ENCODE measurements around the gene RPS15. TPM values are rescaled to one million over a fixed set of nuclear protein-coding genes. Genes with fewer than 3 reads are reported as not detected.

Gene RPS15
- total and polyA plus RNA-seq, 2 of the 13 experiments (the other 11 are each of a cell fraction or from before 2014, with no cell fraction given) = 695 to 1,411 TPM

DNA sequence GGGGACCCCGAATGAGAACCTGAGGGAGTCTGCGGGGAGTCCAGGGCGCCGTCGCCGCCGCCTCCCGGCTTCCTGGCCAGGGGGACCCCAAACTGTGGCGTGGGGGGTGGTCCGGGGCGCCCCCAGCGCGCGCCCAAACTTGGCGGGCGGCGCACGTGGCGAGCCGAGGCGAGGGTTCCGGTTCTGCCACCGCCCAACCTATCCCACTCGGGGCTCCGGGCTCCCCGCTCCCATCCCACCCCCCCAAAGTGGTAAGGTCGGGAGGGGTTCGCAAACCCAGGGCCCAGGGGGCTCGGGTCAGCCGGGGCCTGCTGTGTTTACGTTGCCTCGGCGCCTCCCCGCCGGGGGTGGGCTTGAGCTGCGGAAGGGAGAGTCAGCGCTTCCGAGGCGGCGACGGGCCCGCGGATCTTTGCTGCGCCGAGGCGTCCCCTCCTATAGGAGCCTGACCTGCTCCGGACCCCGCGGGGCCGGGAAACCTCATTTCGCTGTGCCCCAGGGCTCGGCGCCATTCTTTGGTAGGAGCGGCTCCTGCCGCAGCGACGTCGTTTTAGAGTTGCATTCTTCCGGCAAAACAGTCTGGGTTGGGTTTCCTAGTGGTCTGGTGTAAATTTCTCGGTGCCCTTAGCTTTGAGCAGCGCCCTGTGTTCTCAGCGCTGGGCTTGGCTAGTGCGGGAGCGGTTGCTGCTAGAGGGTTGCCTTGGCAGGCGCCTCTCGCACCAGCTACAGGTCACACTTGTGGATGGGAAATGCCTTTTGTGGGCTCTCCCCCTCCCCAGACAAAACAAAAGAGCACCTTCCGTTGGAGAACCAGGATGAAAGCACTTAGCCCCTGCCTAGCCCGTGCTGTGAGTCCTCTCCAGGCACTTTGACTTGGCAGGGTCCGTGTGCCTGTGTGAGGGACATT is 29.6 kb upstream of the RPS15 start:
- in situ Hi-C loops (cut with HindIII; ENCODE audit: extremely low pct_ligation_motif_present, low pct_unique_long_range_greater_than_20kb) = no loop called here
- no peaks in the 10 kb centered on the region; a peak in 2 of 5 replicates for H3K27me3 ChIP-seq (ENCODE audit: control insufficient read depth in 1 of 2, insufficient read depth in 2 of 2, low read length in 2 of 2)
- H4K20me1 ChIP-seq (ENCODE audit: insufficient read depth, low read length) = peaks cover 50% of the 10 kb centered on the region
- H3K79me2 ChIP-seq (ENCODE audit: insufficient read depth, low read length) = peaks cover 58% of the 10 kb centered on the region
- peak overlapping the region; percentile 99 for H3K4me2 ChIP-seq (ENCODE audit: low read depth, low read length)
- no peaks in the 10 kb centered on the region for H3K9me3 ChIP-seq (ENCODE audit: low read length)
- CTCF ChIA-PET (ENCODE audit: low intra/inter-chr PET ratio, low total read pairs) = no interaction called here
- H3K36me3 ChIP-seq (replicated peaks in 1 of 2; ENCODE audit: control insufficient read depth in 1 of 2, insufficient read depth in 2 of 2, low read length in 2 of 2) = peaks cover 5 to 25% of the 10 kb centered on the region in 2 experiments; a peak in 4 of 5 replicates
- peak overlapping the region; percentile 91 for H3K27ac ChIP-seq (ENCODE audit: extremely low read length, insufficient read depth, low read length)
- POLR2A ChIA-PET = interaction anchor here (0.6 to 1.3 kb wide), 4 partner anchors 10 to 140 kb away, joined by 3 to 5 read pairs (median 4); partner anchors contain the start of gene CIRBP
- H2AFZ ChIP-seq (ENCODE audit: low read length) = no peak overlapping the region
- ATAC-seq = peak; percentile 23
- WGBS (ENCODE audit: low lambda C conversion rate) = no CpG with 5 or more reads among the region's 69 CpGs
- H3K4me3 ChIP-seq (replicated peaks in 1 of 3; ENCODE audit: insufficient read depth in 1 of 3, low read depth in 2 of 3, low read length in 3 of 3) = peak overlapping the region; percentile 88 to 95 (median 90)
- no peak for DNase-seq (ENCODE audit: low spot score)
- intact Hi-C loops (cut with micrococcal nuclease; ENCODE audit: unreplicated experiment) = no loop called here
- H3K9ac ChIP-seq (ENCODE audit: insufficient read depth, low read depth, low read length) = peak overlapping the region; percentile 96
- H3K4me1 ChIP-seq (ENCODE audit: insufficient read depth, low read length) = peaks cover 53% of the 10 kb centered on the region
- FAIRE-seq = no peak
- no TSS peak for BruUV-seq (replicated peaks)
- no peak for TF ChIP-seq MED13 (CRISPR knock-in tag; IDR thresholded peaks at IDR 0.05)
- TF ChIP-seq ZNF382 (CRISPR knock-in tag; IDR thresholded peaks at IDR 0.05; ENCODE audit: borderline replicate concordance) = no peak
- no peak for TF ChIP-seq ZNF160 (CRISPR knock-in tag; IDR thresholded peaks at IDR 0.05)
- no peak for TF ChIP-seq SIX1 (CRISPR knock-in tag; IDR thresholded peaks at IDR 0.05; ENCODE audit: borderline replicate concordance)
- TF ChIP-seq ZNF30 (CRISPR knock-in tag; IDR thresholded peaks at IDR 0.05) = no peak
- peak; percentile 55 for TF ChIP-seq TFDP2 (CRISPR knock-in tag; IDR thresholded peaks at IDR 0.05)
- no peak for TF ChIP-seq SMAD3 (CRISPR knock-in tag; IDR thresholded peaks at IDR 0.05)
- no peak for TF ChIP-seq MEIS2 (CRISPR knock-in tag; IDR thresholded peaks at IDR 0.05)
- peak; percentile 34; the same call in 1 of the 2 replicates for TF ChIP-seq TAF1 (CRISPR knock-in tag; IDR thresholded peaks at IDR 0.05)
- peak; percentile 46; the same call in 1 of the 2 replicates for TF ChIP-seq ERF (CRISPR knock-in tag; IDR thresholded peaks at IDR 0.05)
- TF ChIP-seq MTF1 (CRISPR knock-in tag; IDR thresholded peaks at IDR 0.05) = peak; percentile 43; the same call in 1 of the 2 replicates
- TF ChIP-seq ZBTB42 (CRISPR knock-in tag; IDR thresholded peaks at IDR 0.05) = no peak
- TF ChIP-seq, protein P1, sequence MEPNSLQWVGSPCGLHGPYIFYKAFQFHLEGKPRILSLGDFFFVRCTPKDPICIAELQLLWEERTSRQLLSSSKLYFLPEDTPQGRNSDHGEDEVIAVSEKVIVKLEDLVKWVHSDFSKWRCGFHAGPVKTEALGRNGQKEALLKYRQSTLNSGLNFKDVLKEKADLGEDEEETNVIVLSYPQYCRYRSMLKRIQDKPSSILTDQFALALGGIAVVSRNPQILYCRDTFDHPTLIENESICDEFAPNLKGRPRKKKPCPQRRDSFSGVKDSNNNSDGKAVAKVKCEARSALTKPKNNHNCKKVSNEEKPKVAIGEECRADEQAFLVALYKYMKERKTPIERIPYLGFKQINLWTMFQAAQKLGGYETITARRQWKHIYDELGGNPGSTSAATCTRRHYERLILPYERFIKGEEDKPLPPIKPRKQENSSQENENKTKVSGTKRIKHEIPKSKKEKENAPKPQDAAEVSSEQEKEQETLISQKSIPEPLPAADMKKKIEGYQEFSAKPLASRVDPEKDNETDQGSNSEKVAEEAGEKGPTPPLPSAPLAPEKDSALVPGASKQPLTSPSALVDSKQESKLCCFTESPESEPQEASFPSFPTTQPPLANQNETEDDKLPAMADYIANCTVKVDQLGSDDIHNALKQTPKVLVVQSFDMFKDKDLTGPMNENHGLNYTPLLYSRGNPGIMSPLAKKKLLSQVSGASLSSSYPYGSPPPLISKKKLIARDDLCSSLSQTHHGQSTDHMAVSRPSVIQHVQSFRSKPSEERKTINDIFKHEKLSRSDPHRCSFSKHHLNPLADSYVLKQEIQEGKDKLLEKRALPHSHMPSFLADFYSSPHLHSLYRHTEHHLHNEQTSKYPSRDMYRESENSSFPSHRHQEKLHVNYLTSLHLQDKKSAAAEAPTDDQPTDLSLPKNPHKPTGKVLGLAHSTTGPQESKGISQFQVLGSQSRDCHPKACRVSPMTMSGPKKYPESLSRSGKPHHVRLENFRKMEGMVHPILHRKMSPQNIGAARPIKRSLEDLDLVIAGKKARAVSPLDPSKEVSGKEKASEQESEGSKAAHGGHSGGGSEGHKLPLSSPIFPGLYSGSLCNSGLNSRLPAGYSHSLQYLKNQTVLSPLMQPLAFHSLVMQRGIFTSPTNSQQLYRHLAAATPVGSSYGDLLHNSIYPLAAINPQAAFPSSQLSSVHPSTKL (CRISPR knock-in tag; IDR thresholded peaks at IDR 0.05) = peak; percentile 20; the same call in 1 of the 2 replicates
- TF ChIP-seq ZNF619 (CRISPR knock-in tag; IDR thresholded peaks at IDR 0.05) = no peak
- TF ChIP-seq ZNF563 (CRISPR knock-in tag; IDR thresholded peaks at IDR 0.05) = no peak
- no peak for TF ChIP-seq ETV5 (CRISPR knock-in tag; IDR thresholded peaks at IDR 0.05; ENCODE audit: borderline replicate concordance)
- TF ChIP-seq NFYC (CRISPR knock-in tag; IDR thresholded peaks at IDR 0.05) = no peak
- no peak for TF ChIP-seq TEF (CRISPR knock-in tag; IDR thresholded peaks at IDR 0.05)
- no peak for TF ChIP-seq ZNF263 (CRISPR knock-in tag; IDR thresholded peaks at IDR 0.05)
- TF ChIP-seq ZFP37 (CRISPR knock-in tag; IDR thresholded peaks at IDR 0.05; ENCODE audit: borderline replicate concordance) = no peak
